HepG2 (cell line): ENCODE data around the gene ZNF75A. TPM values are rescaled to one million over a fixed set of nuclear protein-coding genes. Genes with fewer than 3 reads are reported as not detected.

Experiments
- ATAC-seq: fragments of 200-7000 bp; cut with Tn5 transposase; 3 replicates; pipeline ENCODE4 v1.9.1; 2020; ENCODE audit warnings: mild to moderate bottlenecking, moderate library complexity
- BruUV-seq: library from RNA; stranded (reverse); fragments of 400-500 nt; replicated peaks from 2 replicates; lab custom pipeline; 2021; lab: Mats Ljungman, UMichigan
- CTCF ChIA-PET: fragments of 300-600 bp; formaldehyde crosslinking; extraction: SDS; loops from one replicate; lab custom pipeline; 2021; ENCODE audit warnings: low total read pairs, inconsistent platforms, low intra/inter-chr PET ratio; lab: Yijun Ruan, JAX
- POLR2A ChIA-PET: fragments of 350-600 bp; sonication (Branson Sonifier 250); formaldehyde crosslinking; loops from one replicate; lab custom pipeline; 2020; ENCODE audit warnings: antibody characterized with exemption, inconsistent platforms; lab: Yijun Ruan, JAX
- DNase-seq: peaks from one replicate; pipeline ENCODE4 v3.0.0-alpha.2; 2015; ENCODE audit warnings: low spot score
- FAIRE-seq: peaks from 3 replicates; lab custom pipeline; 2011; peaks lifted over from hg19 to GRCh38; lab: Jason Lieb, UNC
- H2AFZ ChIP-seq: one replicate; pipeline ENCODE4 v1.6.1; 2011; ENCODE audit warnings: low read length, inconsistent platforms
- H3K27ac ChIP-seq: fragments of 300-600 bp; 3 replicates; pipeline ENCODE4 v1.8.0; 2011; ENCODE audit warnings: mixed run types, mild to moderate bottlenecking, mixed read lengths, low read length, inconsistent platforms; ENCODE audit not compliant: insufficient read depth; ENCODE audit errors: extremely low read length
- H3K27me3 ChIP-seq, 2 experiments: fragments of 200-600 bp in 1 of 2; 2 replicates in 1 of 2; 3 replicates in 1 of 2; pipeline versions ENCODE4 v1.6.0 to v1.8.0; 2011; ENCODE audit warnings: low read length in 2 of 2, mild to moderate bottlenecking in 2 of 2, moderate library complexity in 2 of 2, inconsistent platforms in 1 of 2; ENCODE audit not compliant: insufficient read depth in 2 of 2, control insufficient read depth in 1 of 2
- H3K36me3 ChIP-seq, 2 experiments: fragments of 200-600 bp in 1 of 2; replicated peaks in 1 of 2; 2 replicates in 1 of 2; 3 replicates in 1 of 2; pipeline versions ENCODE4 v1.5.1 to v1.8.0; 2011; ENCODE audit warnings: low read length in 2 of 2, inconsistent platforms in 1 of 2; ENCODE audit not compliant: insufficient read depth in 2 of 2, control insufficient read depth in 1 of 2
- H3K4me1 ChIP-seq: 2 replicates; pipeline ENCODE4 v1.5.1; 2012; ENCODE audit warnings: low read length, inconsistent platforms; ENCODE audit not compliant: insufficient read depth
- H3K4me2 ChIP-seq: 2 replicates; pipeline ENCODE4 v1.6.0; 2011; ENCODE audit warnings: low read depth, low read length, inconsistent platforms
- H3K4me3 ChIP-seq, 3 experiments: fragments of 200-600 bp in 1 of 3; sonication (generic), shearing (Covaris generic) in 1 of 3; replicated peaks in 1 of 3; 2 replicates each; pipeline ENCODE4 v1.5.1; 2011 to 2016; ENCODE audit warnings: low read length in 3 of 3, inconsistent platforms in 2 of 3, low read depth in 2 of 3, mild to moderate bottlenecking in 2 of 3, control low read depth in 1 of 3, mixed read lengths in 1 of 3; ENCODE audit not compliant: insufficient read depth in 1 of 3
- H3K79me2 ChIP-seq: one replicate; pipeline ENCODE4 v1.6.1; 2011; ENCODE audit warnings: low read length, inconsistent platforms; ENCODE audit not compliant: insufficient read depth
- H3K9ac ChIP-seq: 2 replicates; pipeline ENCODE4 v1.6.0; 2011; ENCODE audit warnings: mild to moderate bottlenecking, low read depth, low read length, inconsistent platforms; ENCODE audit not compliant: insufficient read depth
- H3K9me3 ChIP-seq: 2 replicates; pipeline ENCODE4 v1.5.1; 2012; ENCODE audit warnings: mild to moderate bottlenecking, low read length
- H4K20me1 ChIP-seq: 2 replicates; pipeline ENCODE4 v1.6.0; 2011; ENCODE audit warnings: inconsistent platforms, mild to moderate bottlenecking, low read length, moderate library complexity; ENCODE audit not compliant: insufficient read depth
- GTF3A ChIP-seq: sonication (generic); formaldehyde crosslinking; conservative IDR thresholded peaks from 2 replicates; pipeline ENCODE4 v1.4.0; 2020; ENCODE audit warnings: mild to moderate bottlenecking, missing genetic modification reagents
- ZNF460 ChIP-seq: sonication (generic); formaldehyde crosslinking; IDR thresholded peaks from 2 replicates; pipeline ENCODE4 v1.5.1; 2020; ENCODE audit warnings: missing genetic modification reagents, mild to moderate bottlenecking, borderline replicate concordance
- WGBS: methylation state at CpG from one replicate; pipeline ENCODE4 v1.1.6; 2017; ENCODE audit warnings: low lambda C conversion rate; 5-methylcytosine and 5-hydroxymethylcytosine counted together
- in situ Hi-C: cut with HindIII; loops from 2 replicates; pipeline ENCODE4 v1.10.0; 2017; ENCODE audit warnings: low pct_unique_long_range_greater_than_20kb; ENCODE audit not compliant: extremely low pct_ligation_motif_present
- intact Hi-C: fragments of 100-400 bp; cut with micrococcal nuclease; formaldehyde crosslinking; loops from one replicate; pipeline ENCODE4 v1.10.0; 2022; ENCODE audit not compliant: unreplicated experiment
- polyA plus RNA-seq, 8 experiments: library from polyadenylated mRNA; depleted of rRNA in 3 of 8; stranded (reverse) in 7 of 8; unstranded in 1 of 8; fragments of >200 nt; fragmentation: Illumina TruSeq in 4 of 8; extraction: Trizol in 4 of 8; gene quantifications; 2 replicates each; pipeline versions ENCODE4 v1.2.1 to v1.2.3, GENCODE V29; 2011 to 2016; ENCODE audit warnings: low read depth in 4 of 8, missing spikeins in 1 of 8, mixed read lengths in 1 of 8; ENCODE audit not compliant: insufficient read depth in 1 of 8
- total RNA-seq, 5 experiments: library from RNA; depleted of rRNA; stranded (reverse); fragments of >200 nt; fragmentation: Illumina TruSeq; extraction: Trizol; gene quantifications; 2 replicates each; pipeline ENCODE4 v1.2.3, GENCODE V29; 2016; ENCODE audit warnings: low read depth in 1 of 5
- TF ChIP-seq, protein P1 (sequence below): sonication (generic); formaldehyde crosslinking; IDR thresholded peaks from 2 replicates; pipeline ENCODE4 v1.5.1; 2020; ENCODE audit warnings: mild to moderate bottlenecking, missing genetic modification reagents, moderate library complexity

Gene ZNF75A
- total and polyA plus RNA-seq, 2 of the 13 experiments (the other 11 are each of a cell fraction or from before 2014, with no cell fraction given), result 1.4 to 2.1 TPM

DNA sequence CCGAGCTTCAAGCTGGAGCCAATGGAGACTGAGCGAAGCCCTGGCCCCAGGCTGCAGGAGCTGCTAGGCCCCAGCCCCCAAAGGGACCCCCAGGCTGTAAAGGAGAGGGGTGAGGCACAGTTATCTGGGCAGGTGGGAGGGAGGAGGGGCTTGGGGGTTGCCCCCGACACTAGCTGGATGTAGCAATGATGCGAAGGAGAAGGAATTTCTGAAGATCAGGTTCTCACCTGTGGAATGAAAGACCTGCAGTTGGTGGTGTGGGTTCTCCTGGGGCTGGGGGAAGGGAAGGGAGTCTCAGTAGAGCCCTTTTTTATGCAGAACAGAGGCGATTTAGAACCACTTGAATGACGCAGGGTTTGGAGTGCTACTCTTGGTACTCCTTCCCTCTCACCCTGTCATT lies 20.2 kb upstream of the ZNF75A start:
- TF ChIP-seq GTF3A (no peak), ZNF460 (CRISPR knock-in tag) (no peak)
- TF ChIP-seq, protein P1, sequence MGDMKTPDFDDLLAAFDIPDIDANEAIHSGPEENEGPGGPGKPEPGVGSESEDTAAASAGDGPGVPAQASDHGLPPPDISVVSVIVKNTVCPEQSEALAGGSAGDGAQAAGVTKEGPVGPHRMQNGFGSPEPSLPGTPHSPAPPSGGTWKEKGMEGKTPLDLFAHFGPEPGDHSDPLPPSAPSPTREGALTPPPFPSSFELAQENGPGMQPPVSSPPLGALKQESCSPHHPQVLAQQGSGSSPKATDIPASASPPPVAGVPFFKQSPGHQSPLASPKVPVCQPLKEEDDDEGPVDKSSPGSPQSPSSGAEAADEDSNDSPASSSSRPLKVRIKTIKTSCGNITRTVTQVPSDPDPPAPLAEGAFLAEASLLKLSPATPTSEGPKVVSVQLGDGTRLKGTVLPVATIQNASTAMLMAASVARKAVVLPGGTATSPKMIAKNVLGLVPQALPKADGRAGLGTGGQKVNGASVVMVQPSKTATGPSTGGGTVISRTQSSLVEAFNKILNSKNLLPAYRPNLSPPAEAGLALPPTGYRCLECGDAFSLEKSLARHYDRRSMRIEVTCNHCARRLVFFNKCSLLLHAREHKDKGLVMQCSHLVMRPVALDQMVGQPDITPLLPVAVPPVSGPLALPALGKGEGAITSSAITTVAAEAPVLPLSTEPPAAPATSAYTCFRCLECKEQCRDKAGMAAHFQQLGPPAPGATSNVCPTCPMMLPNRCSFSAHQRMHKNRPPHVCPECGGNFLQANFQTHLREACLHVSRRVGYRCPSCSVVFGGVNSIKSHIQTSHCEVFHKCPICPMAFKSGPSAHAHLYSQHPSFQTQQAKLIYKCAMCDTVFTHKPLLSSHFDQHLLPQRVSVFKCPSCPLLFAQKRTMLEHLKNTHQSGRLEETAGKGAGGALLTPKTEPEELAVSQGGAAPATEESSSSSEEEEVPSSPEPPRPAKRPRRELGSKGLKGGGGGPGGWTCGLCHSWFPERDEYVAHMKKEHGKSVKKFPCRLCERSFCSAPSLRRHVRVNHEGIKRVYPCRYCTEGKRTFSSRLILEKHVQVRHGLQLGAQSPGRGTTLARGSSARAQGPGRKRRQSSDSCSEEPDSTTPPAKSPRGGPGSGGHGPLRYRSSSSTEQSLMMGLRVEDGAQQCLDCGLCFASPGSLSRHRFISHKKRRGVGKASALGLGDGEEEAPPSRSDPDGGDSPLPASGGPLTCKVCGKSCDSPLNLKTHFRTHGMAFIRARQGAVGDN, result peak; percentile 38; the same call in 1 of the 2 replicates
- in situ Hi-C loops (no loop called here), intact Hi-C loops (no loop called here)
- peaks cover 14 to 36% of the 10 kb centered on the region in 2 experiments for H3K36me3 ChIP-seq
- peaks cover 25% of the 10 kb centered on the region for H4K20me1 ChIP-seq
- no peak overlapping the region for H2AFZ ChIP-seq
- DNase-seq, result no peak
- FAIRE-seq, result no peak
- CTCF ChIA-PET, result no interaction called here
- no peaks in the 10 kb centered on the region; a peak in 1 of 5 replicates for H3K27me3 ChIP-seq
- no peak for ATAC-seq
- POLR2A ChIA-PET, result interaction anchor here (0.8 to 3.0 kb wide), 2 partner anchors 12 to 21 kb away, joined by 3 to 44 read pairs; no protein-coding TSS in a partner anchor
- peak overlapping the region; percentile 96 for H3K9ac ChIP-seq
- H3K27ac ChIP-seq, result peak overlapping the region; percentile 99
- peak overlapping the region; percentile 79 to 100 (median 99) for H3K4me3 ChIP-seq
- peak overlapping the region; percentile 87 for H3K4me2 ChIP-seq
- peaks cover 38% of the 10 kb centered on the region for H3K4me1 ChIP-seq
- BruUV-seq, result no TSS peak
- H3K79me2 ChIP-seq, result peaks cover 60% of the 10 kb centered on the region
- no peaks in the 10 kb centered on the region for H3K9me3 ChIP-seq
- WGBS, result 61% methylated on average over 6 of the region's 6 CpGs
